Psoas muscle (tissue), 8 donors: ENCODE measurements around the gene BBS12. TPM values are rescaled to one million over a fixed set of nuclear protein-coding genes. Genes with fewer than 3 reads are reported as not detected.

ENCODE experiments used
- ATAC-seq, 4 donors: fragments of 200-7000 bp; cut with Tn5 transposase; one replicate each; pipeline ENCODE4 v1.9.1; 2020; ENCODE audit warnings: moderate library complexity in 3 of 4, mild to moderate bottlenecking in 2 of 4
- DNase-seq, 2 donors: peaks; one replicate each; pipeline ENCODE4 v3.0.0-alpha.2; 2020
- H3K27ac ChIP-seq: fragments of 200-600 bp; one replicate; pipeline ENCODE4 v1.8.0; 2022
- H3K27me3 ChIP-seq, 3 donors: fragments of 200-600 bp in 1 of 3; one replicate each; pipeline versions ENCODE4 v1.6.1 to v1.8.0; 2013 to 2022; ENCODE audit warnings: low read length in 2 of 3, mild to moderate bottlenecking in 2 of 3, moderate library complexity in 1 of 3; ENCODE audit not compliant: insufficient read depth in 3 of 3
- H3K36me3 ChIP-seq, 2 donors: fragments of 200-600 bp in 1 of 2; one replicate each; pipeline versions ENCODE4 v1.6.1 to v1.8.0; 2013 to 2022; ENCODE audit warnings: low read depth in 1 of 2, mild to moderate bottlenecking in 1 of 2, moderate library complexity in 1 of 2; ENCODE audit not compliant: insufficient read depth in 1 of 2
- H3K4me1 ChIP-seq: fragments of 200-600 bp; one replicate; pipeline ENCODE4 v1.8.0; 2022
- H3K4me3 ChIP-seq: fragments of 200-600 bp; one replicate; pipeline ENCODE4 v1.8.0; 2022; ENCODE audit warnings: mild to moderate bottlenecking
- H3K9me3 ChIP-seq: fragments of 200-600 bp; one replicate; pipeline ENCODE4 v1.8.0; 2022
- WGBS, 3 donors: extraction: QIAGEN DNeasy Blood & Tissue Kit; methylation state at CpG; one replicate each; pipeline versions ENCODE4 v1.1.6 to v1.1.7; 2013; 5-methylcytosine and 5-hydroxymethylcytosine counted together
- intact Hi-C, 2 donors: fragments of 100-400 bp; cut with DNase I; formaldehyde crosslinking; loops; one replicate each; pipeline versions ENCODE4 v1.11.0 to v1.14.2; 2022
- polyA plus RNA-seq, 3 donors: library from polyadenylated mRNA; stranded (reverse); fragments of 200-250 nt; gene quantifications; one replicate each; pipeline ENCODE4 v1.2.3, GENCODE V29; 2013
- total RNA-seq, 4 donors: library from RNA; stranded (reverse); fragmentation: NEBNext Ultra II Directional in 2 of 4; extraction: Animal tissue kit (Norgen Biotek cat#: 25700) in 2 of 4; gene quantifications; one replicate each; pipeline versions ENCODE4 v1.2.1 to v1.2.4, GENCODE V29; 2021 to 2023
- TF ChIP-seq, protein P1 (sequence below): fragments of 200-600 bp; IDR thresholded peaks from one replicate; pipeline ENCODE4 v1.8.0; 2022; ENCODE audit warnings: antibody characterized with exemption
- donor health status: healthy with polysubstance abuse.
- donor health status: DM: no; HTN: no; CAD: no; lungs with moderate emphysema.
- donor health status: Bipolar disorder and iron deficiency.
- donor health status: healthy.
- donor health status: DM: yes; HTN: yes; CAD: no.
- donor health status: DM: no; HTN: no; CAD: no.
- donor health status: DM: no; HTN: no; CAD: no.
- donor health status: DM: yes; HTN: yes; CAD: no.

BBS12 gene
- total and polyA plus RNA-seq, 7 donors, result 0.54 to 5.4 (median 1.0) TPM

DNA sequence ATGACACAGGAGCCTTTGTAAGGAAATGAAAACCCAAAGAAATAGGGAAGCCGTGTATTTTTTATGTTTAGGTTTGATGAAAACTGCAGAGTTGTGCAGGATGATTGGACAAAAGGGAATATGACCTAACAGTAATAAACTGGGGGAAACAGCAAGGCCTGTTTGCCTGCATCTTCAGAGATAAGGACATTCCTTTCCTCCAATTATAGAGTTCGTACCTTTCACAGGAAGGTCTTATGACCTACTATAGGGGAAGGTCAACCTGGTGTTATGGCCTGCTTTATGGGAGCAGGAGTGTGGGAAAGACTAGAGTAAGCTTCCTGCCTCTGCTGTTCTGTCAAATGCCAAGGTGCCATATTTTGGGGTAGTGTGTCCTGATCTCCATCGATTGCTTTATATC is 42.5 kb downstream of the BBS12 start:
- no peaks in the 10 kb centered on the region for H3K36me3 ChIP-seq
- ATAC-seq (no peak), DNase-seq (no peak)
- H3K27ac ChIP-seq, result no peak overlapping the region
- TF ChIP-seq, protein P1, sequence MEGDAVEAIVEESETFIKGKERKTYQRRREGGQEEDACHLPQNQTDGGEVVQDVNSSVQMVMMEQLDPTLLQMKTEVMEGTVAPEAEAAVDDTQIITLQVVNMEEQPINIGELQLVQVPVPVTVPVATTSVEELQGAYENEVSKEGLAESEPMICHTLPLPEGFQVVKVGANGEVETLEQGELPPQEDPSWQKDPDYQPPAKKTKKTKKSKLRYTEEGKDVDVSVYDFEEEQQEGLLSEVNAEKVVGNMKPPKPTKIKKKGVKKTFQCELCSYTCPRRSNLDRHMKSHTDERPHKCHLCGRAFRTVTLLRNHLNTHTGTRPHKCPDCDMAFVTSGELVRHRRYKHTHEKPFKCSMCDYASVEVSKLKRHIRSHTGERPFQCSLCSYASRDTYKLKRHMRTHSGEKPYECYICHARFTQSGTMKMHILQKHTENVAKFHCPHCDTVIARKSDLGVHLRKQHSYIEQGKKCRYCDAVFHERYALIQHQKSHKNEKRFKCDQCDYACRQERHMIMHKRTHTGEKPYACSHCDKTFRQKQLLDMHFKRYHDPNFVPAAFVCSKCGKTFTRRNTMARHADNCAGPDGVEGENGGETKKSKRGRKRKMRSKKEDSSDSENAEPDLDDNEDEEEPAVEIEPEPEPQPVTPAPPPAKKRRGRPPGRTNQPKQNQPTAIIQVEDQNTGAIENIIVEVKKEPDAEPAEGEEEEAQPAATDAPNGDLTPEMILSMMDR, result no peak
- no peaks in the 10 kb centered on the region for H3K27me3 ChIP-seq
- H3K4me3 ChIP-seq, result no peak overlapping the region
- intact Hi-C loops, result no loop called here
- WGBS, 3 donors, result 74 to 86% (median 79%) methylated on average over 3 of the region's 3 CpGs
- no peaks in the 10 kb centered on the region for H3K4me1 ChIP-seq
- no peaks in the 10 kb centered on the region for H3K9me3 ChIP-seq

DNA sequence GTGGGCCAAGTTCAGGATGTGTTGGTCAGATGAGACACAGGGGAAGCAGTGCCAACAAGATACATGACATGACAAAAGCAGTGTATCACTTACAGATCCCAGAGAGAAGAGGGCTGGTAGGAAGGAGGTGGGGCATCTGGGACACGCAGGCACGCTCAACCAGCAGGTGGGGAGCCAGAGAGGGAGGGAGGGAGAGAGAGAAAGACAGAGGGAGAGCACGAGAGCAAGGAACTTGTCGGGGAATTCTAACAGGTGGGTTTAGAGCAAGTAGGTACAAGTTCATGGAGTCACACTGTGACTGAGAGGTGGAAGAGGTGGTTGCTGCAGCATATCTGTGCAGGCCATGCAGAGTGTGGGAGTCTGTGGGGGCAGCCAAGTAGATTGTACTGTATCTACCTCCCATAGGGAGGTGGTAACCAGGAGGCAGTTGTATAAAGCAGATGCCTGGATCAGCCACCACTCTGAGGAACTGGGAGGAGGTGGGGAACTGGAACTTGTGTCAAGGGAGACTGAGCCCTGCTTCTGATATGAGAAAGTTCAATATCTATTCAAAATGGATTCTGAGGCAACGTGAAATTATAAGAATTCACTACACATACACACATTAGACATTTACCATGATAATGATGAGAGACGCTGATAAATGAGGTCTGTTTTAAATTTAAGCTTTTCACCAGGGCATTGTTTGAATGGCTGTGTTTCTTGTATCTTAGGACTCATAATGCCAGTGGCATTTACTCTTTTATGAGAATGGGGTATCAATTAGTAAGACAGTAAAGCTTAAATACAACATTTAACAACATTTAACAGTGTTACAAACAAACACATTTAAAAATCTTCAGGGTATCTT is 43.7 kb downstream of the BBS12 start:
- ATAC-seq, result no peak

DNA sequence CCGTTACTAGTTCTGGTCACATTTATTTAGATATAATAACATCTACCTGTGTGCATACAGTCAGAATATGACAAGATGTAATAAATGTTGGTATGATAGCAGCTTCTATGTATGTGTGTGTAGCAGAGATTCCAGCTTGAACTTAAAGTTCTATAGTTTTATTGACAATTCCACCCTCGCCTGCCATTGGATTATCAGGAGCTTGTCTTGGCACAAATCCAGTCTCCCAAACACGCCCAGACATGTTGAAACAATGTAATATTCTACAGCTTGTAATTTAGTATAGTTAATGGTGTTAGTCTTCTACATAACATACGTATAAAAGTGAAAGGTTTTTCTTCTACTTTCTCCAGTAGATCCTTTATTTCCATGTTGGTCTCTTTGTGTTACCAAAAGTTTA is 44.4 kb downstream of the BBS12 start:
- no peak for ATAC-seq
- DNase-seq, result no peak
- 82 to 85% (median 83%) methylated on average over 4 of the region's 4 CpGs for WGBS, 3 donors
- TF ChIP-seq, protein P1, result no peak
- Histone ChIP-seq H3K4me3 (no peak overlapping the region), H3K27me3 (no peaks in the 10 kb centered on the region), H3K27ac (no peak overlapping the region), H3K36me3 (no peaks in the 10 kb centered on the region), H3K4me1 (no peaks in the 10 kb centered on the region), H3K9me3 (no peaks in the 10 kb centered on the region)
- intact Hi-C loops, result no loop called here

More for the DNA sequence above, 43.7 kb downstream of the BBS12 start:
- intact Hi-C loops, result no loop called here
- Histone ChIP-seq H3K27me3 (no peaks in the 10 kb centered on the region), H3K36me3 (no peaks in the 10 kb centered on the region), H3K27ac (no peak overlapping the region), H3K4me3 (no peak overlapping the region), H3K4me1 (no peaks in the 10 kb centered on the region), H3K9me3 (no peaks in the 10 kb centered on the region)
- DNase-seq, result no peak
- TF ChIP-seq, protein P1, result no peak
- 66 to 77% (median 77%) methylated on average over 6 of the region's 6 CpGs for WGBS, 3 donors

DNA sequence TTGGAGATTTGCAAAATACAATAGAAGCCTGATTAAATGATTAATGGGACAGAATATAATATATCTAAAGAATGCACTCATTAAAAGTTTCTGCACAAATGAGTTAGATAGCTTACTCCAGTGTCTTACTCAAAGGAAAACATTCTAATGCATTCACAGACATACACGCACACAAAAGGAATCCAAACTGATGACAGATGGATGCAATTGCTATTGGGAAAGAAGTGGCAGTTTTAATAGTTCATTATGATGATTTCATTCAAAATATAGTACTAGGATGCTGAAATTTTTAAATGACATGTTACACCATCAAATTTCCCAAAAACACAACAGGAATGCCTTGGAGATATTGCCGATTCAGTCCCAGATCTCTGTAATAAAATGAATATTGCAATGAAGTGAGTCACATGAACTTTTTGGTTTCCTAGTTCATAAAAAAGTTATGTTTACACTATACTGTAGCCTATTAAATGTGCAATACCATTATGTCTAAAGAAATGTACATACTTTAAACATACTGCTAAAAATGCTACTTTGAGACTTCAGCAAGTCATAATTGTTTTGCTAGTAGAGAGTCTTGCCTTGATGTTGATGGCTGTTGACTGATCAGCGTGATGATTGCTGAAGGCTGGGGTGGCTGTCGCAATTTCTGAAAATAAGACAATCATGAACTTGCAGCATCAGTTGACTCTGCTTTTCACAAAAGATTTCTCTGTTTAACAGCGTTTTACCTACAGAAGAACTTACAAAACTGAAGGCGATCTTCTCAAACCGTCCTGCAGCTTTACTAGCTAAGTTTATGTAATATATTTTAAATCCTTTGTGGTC is 45.6 kb downstream of the BBS12 start:
- no peak overlapping the region for H3K4me3 ChIP-seq
- intact Hi-C loops, result no loop called here
- no peaks in the 10 kb centered on the region for H3K27me3 ChIP-seq
- H3K36me3 ChIP-seq, result no peaks in the 10 kb centered on the region
- TF ChIP-seq, protein P1, result no peak
- WGBS, 3 donors, result 93 to 98% (median 96%) methylated on average over 7 of the region's 7 CpGs
- H3K9me3 ChIP-seq, result no peaks in the 10 kb centered on the region
- no peak for DNase-seq
- H3K4me1 ChIP-seq, result peaks cover under 1% of the 10 kb centered on the region
- ATAC-seq, result no peak
- no peak overlapping the region for H3K27ac ChIP-seq
